HTERT RPE-1 (cell line): ENCODE measurements around the gene ARHGDIB.

Experiments used
- in situ Hi-C: fragments of 300-500 bp; cut with MboI; formaldehyde crosslinking; loops from 4 replicates; pipeline ENCODE4 v1.14.3; 2020; ENCODE audit warnings: low sequenced_read_pairs

ARHGDIB gene

DNA sequence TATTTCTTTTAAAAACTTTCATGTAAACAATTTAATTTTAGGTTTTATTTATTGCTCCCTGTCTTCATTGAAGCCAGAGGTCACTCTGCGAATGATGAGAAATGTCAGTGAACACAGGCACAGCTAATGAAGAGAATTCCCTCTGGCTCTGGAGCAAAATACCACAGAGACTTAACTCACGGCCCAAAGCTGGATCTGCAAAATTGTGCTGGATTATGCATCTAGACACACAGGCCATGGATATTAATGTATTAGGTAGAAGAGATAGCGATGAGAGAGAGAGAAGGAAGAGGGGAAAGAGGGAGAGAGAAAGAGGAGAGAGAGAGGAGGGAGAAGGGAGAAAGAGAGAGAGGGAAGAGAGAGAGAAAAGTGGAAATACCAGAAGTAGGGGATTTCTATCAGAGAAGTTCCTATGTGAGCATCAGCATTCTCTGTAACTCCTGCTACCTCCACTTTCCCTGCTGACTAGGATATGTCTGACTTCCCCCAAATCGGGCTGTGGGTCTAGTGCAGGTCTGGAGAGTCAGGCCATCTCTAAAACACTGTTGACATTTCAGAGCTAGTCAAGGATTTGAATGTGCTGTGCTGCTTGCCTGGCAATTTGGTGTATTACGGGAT is 3.7 kb downstream of the ARHGDIB start:
- in situ Hi-C loops = no loop called here

DNA sequence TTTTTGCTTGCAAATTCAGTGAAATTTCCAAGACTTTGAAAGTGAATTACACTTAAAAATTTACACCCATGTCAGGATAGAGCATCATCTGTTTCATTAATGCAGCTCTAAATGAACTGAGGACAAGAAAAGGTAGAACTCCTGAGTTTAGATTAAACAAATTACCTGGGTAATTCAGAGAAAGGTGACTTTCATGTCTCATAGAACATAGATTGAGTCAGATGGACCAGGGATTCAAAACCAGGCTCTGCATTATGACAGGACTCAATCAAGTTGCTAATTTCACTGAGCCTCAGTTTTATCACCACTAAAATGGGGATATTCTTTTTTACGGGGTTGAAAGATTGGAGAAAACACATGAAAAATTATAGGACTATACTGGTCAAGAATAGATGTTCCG is 4.5 kb downstream of the ARHGDIB start:
- in situ Hi-C loops = no loop called here

DNA sequence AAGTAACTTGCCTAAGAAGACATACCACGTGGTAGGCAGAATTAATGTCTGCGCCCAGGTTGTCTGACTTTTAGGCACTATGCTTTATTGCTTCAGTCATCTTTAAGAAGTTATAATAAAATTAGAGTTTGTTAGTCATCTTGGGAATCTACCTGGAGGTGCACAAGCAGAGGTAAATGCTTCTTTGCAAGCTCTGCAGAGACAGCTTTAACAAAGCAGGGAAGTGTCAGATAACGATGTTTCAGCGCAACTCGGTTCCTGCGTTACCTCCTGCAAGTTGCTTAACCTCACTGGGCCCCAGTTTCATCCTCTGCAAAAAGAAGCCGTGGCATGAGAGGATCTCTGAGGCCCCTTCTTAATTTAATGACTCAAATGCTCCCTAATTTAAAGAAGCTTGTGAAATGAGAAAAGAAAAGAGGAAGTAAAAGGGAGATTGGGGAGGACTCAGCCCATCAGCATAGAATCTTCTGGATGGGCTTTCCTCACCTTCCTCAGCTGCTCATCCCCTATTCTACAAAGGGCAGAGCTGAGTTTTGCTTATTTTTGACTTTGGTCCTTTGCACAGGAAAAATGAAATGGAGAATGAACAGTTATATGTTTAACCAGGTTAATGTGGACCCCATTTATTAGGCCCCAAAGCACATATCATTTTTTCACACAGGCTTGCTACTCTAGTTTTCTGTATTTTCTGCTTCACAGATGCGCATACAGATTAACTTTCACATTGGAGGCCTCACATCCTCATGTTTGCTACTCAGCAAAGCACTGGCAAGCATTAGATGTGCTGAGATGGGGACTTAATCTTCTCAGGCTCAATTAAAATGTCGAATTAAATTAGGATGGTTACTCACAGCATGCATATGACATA is 5.1 kb downstream of the ARHGDIB start:
- in situ Hi-C loops = no loop called here

DNA sequence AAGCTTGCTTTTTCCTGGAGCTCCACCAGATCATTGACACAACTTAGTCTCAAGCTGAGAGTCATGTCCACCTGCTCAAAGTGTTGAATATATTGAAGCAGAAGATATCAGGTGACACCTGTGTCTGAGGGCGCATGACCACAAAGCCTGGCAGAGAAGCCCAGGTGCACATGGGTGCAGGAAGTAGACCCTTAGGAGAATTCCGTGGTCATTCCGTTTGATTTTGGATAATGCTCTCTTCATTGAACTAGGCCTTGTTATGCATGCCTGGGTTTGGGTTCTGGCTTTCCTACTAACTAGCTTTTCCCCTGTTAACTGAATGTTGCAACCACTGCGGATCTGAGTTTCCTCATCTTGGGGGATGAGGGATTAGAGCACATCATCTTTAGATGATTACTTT is 7.1 kb downstream of the ARHGDIB start:
- in situ Hi-C loops = no loop called here

DNA sequence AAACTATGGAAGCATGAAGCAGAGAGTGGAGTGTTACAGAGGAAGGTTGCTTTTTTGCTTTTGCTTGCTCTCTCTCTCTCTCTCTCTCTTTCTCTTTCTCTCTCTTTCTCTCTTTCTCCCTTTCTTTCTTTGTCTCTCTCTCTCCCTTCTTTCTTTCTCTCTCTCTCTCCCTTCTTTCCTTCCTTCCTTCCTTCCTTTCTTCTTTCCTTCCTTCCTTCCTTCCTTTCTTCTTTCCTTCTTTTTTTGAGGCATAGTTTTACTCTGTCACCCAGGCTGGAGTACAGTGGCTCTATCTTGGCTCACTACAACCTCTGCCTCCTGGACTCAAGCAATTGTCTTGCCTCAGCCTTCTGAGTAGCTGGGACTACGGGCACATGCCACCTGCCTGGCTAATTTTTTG is 7.6 kb downstream of the ARHGDIB start:
- in situ Hi-C loops = no loop called here

DNA sequence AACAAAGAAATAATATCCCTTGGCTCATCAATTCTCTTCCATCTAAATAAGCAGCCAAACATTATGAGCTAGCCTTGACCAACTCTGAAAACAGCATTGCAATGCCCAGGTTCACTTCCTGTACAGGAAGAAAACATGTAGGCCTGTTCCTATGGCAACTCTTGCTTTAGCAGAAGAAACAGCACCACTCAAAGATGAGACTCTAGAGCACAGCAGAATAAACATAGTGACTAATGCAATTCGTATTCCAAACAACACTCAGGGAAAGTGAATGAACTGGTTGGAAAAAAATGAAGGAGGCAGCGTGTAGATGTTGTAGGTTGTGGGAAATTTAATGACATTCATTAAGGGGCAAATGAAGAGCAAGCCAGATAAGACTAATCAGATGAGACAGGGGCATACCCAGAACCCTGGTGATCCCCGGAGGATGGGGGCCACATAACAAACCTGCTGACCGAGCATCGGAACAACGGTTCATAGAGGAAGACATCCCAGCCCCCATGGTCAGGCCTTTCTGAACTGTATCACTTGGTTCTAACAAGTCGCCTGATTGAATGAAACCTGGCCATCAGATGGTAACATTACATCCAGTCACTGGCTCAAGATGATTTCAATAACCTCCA is 9.0 kb downstream of the ARHGDIB start:
- in situ Hi-C loops = no loop called here

DNA sequence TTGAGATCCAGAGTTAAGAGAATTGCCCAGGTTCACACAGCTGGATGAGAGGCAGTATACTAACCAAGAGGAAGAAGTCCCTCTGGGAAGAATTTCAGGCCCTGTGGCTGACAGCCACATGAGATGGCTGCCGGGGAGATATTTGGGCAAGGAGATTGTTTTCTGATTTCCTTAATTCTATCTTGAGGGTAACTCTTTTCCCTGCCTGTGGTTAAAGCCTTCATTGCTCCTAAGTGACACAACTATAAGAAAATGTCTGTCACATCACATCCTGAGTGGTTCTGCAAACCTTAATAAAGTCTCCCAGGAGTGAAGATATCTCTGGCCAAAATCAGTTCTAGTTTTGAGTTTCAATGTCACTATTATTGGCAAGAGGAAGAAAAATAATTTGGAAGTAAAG is 9.6 kb downstream of the ARHGDIB start:
- in situ Hi-C loops = no loop called here

DNA sequence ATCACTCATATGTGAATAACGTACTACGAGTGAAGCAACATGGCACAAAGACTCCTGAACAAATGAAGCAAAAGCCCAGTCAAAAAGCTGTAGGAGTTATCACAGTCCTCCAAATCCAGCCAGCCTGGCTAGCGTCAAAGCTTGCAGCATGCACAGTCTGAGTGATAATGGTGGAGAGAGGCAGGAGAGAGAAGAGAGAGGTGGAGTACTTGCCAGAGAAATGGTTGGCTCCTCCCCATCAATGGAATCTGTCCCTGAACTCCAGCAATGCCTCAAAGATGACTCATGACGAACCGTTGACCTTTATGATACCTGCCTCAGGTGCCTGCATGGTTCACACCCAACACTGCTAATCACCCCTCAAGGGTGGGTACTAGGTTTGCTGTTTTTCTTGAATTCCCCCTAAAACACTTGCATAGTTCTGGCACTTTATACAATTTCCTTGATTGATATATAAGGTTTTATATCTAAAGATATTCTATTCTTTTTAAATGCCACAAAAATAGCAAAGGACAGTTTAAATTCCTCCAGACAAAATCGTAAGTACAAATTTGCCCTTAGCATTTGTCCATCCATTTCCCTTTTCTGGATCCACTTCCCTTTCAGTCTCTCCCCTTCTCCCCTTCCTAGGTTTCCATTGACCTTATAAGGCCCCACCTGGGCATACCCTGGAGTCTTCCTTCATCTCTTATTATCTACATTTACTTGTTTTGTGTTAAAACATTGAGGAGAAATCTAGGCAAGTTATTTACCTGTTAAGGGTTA is 10.2 kb downstream of the ARHGDIB start:
- in situ Hi-C loops = no loop called here

DNA sequence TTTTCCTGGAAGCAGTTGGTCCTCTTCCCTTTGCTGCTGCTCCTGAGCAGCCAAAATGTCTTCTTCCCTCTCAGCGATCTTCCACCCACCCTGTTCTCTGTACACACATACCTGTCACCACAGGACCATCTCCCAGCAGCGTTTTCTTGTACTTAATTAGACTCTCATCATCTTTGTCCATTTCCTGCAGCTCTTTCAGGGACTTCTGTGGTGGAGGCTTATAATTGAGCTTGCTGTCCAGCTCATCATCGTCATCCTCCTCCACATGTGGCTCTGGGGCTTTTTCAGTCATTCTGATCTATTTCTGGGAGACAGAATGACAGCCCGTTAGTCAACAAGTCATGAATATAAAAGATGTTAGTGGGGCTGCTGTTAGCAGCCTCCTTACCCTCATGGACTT is 11.0 kb downstream of the ARHGDIB start:
- in situ Hi-C loops = no loop called here

DNA sequence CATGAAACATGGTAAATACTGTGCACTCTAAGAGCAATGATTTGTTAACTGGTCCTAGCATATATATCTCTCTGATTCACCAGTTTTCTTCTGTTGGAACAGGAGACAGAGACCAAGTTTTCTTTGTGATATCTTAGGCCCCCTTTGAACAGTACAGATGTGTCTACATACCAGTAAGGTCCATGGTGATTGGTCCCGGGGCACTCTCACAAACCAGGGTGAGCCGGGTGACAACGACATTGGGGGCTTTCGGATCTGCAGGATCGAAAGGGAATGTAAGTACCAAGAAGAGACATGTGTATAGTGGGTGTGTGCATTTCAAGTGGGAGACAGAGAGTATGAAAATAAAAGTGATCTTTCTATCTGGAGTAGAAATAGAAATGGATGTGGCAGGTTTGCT is 11.8 kb downstream of the ARHGDIB start:
- in situ Hi-C loops = no loop called here

DNA sequence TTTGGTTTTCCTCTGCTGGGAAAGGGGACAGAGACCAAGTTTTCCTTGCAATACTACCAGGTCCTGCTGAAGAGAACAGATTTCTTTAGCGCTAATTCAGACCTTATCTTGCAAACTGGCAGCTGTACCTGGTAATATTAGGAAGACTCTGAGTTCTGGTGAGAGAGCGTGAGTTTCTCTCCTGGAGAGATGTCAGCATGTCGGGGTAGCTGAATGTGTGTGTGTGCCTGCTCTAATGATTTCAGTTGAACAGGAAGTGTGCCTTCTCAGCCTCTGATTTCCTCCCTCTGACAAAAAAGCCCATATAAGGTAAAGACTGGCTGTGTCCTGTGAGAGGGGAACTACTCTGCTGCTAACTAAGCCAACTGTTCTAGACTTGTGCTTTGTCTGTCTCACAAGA is 12.7 kb downstream of the ARHGDIB start:
- in situ Hi-C loops = no loop called here

DNA sequence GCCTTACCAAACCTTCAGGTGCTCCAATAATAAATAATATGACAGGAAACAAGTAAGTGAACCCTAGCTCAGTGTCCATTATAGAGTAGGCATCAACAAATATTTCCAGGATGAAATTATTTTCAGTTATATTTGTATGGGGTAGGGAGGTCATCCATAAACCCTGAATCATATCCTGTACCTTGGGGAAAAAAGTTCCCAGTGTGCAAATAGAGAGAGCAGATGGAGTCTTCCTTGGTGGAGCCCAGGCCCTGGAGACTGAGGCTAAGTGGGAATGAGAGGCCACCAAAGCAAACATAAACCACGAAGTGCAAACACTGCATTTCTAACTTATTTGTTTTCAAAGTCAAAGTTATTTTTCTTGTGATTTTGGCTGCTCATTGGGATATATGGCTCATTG is 14.5 kb downstream of the ARHGDIB start:
- in situ Hi-C loops = no loop called here

DNA sequence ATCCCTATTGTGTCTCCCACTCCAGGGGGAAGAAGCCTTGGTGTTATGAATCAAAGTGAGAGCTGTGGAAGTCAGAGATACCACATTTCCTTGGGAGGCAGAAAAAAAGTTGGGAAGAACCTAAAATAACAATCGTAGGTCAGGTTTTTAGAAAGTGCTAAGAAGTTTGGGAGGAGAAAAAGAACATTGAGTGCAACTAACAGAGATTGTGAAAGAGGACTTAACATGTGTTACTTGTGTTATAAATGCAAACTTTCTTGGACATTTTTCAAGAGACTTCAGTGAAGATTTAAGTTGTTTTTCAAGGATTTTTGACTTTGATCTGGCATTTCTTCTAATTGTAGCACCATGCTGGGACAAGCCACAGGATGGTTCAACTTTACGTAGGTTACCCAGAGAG is 15.2 kb downstream of the ARHGDIB start:
- in situ Hi-C loops = no loop called here

DNA sequence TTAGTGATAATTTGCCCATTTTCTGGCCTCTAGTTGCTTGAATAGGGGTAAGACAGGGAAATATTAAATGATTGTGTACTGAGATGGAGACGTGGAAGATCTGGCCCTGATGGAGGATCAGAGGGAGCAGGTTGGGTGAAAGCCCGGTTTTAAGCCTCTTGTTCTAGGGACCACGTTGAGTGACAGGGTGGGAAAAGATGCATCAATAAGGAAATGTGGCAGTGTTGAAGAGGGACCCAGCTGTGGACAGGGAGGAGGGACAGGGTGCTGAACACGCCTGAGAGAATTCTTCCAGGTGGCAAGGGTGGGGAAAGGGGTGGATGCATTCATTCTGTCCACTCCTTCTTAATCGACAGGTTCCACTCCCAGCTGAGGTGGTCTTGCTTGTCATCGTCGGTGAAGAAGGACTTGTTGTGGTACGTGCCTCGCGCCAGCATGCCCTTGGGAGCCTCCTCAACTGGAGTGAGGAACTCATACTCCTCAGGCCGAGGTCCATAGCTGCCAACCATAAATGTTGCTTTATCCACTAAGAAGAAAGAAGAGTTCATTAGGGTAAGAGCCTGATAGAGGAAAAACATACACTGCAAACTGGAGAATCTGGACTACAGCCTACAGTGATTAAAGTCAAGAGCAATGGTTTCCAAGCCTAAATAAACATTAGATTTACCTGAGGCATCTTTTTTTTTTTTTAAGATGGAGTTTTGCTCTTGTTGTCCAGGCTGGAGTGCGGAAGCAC is 19.0 kb downstream of the ARHGDIB start:
- in situ Hi-C loops = no loop called here

DNA sequence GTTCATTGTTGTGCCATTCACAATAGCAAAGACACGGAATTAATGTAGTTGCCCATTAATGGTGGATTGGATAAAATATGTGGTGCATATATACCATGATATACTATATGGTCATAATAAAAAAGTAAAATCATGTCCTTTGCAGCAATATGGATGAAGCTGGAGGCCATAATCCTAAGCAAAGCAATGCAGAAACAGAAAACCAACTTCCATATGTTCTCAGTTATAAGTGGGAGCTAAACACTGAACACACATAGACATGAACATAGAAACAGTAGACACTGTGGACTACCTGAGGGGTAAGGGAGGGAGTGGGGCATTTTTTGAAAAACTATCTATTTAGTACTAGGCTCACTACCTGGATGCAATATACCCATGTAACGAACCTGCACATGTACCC is 20.0 kb downstream of the ARHGDIB start:
- in situ Hi-C loops = no loop called here

DNA sequence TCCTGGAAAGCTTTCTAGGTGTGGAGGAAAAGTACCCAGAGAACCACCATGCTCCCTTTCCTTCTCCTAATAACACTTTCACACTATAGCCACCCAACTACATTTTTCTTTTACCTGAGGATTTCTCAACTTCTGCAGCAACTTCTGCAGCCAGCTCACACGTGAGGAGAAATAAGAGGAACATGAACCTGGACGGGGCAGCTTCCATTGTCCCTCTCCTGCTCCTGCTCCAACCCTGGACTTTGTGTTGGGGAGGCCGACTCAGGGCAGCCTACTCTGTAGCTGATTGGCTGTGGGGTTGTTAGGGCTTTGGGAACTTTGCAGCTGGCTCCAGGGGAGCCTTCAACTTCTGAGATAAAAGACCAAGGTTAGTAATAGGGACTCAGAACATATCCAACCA is 23.1 kb downstream of the ARHGDIB start, which contains the start of gene ERP27:
Gene ERP27 (minus strand): TSS at position 237 of the 400 bp plus-strand sequence. CDS start 29 bp downstream, at position 208.
- in situ Hi-C loops = no loop called here

DNA sequence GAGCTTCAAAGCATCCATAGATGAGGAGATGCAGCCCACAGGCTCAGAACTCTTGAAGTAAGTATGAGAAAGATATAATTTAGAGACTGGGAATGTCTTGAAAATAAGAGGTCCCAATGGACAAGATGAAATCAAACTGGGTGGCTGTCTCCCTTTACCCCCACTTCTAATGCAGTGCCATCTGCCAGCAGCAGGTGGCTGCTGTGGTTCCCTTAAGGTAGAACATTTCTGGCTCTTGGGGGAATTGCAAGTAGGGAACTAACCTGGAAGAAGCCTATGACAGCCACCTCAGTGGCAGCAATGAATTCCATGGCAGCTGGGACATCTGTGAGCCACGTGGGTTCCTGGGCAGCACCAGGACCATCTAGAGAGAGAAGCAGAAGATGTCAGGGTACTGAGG is 23.7 kb downstream of the ARHGDIB start:
- in situ Hi-C loops = no loop called here

DNA sequence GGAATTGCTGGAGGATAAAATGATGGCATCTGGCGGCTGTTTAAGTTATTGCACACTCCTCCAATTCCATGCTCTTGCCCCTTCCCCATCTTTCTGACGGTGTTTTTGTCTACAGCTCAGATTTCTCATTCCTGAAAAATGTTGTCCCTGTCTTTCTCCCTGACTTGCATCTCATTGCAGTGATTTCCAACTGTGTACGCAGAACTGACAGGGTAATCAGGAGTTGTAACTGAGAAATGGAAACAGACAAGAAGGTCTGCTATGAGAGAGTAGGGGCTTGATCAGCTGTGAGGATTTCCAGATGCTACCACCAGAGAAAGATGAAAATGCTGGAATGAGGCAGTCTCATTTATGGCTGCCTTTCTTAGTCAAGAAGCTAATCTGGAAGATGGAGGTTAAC is 24.4 kb downstream of the ARHGDIB start:
- in situ Hi-C loops = no loop called here

DNA sequence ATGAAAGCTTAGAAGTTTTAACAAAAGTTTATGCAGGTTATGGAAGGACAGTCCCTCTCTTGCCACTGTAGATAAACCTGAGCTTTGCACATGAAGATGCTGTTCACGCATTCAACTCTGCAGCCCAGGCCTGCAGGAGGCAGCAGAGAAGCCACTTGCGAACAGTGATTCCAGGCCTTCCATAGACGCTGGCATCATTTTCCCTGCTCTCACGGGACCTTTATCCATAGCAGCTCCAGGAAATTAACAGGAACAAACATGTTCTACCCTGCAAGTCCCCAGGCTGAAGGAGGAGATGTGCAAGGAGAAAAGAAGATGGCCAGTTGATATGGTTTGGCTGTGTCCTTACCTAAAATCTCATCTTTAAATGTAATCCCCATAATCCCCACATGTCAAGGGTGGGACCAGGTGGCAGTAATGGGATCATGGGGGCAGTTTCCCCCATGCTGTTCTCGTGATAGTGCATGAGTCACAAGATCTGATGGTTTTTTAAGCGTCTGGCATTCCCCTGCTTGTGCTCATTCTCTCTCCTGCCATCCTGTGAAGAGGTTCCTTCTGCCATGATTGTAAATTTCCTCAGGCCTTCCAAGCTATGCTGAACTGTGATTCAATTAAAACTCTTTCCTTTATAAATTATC is 25.1 kb downstream of the ARHGDIB start:
- in situ Hi-C loops = no loop called here

DNA sequence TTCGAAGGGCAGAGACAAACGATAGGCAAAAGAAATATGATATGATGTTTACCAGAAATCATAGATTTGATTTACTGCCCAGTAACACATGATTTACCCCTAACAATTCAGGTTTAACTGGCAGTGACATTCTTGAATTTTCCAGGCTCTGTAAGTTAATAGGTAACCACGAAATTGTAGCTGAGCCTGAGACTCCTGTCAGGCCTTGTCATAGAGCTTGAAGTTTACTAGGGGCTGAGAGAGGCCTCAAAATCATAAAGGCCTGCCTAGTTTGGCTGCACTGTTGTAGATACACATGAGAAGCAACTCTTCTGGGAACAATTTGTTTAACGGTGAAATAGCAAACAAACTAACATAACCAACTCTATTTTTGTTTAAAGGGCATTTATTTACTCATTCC is 26.4 kb downstream of the ARHGDIB start:
- in situ Hi-C loops = no loop called here
